ENCODE measurements around the gene NHP2. TPM values are rescaled to one million over a fixed set of nuclear protein-coding genes. Genes with fewer than 3 reads are reported as not detected.

The NHP2 gene
- total RNA-seq, 2 experiments from 2014 or later: 244 TPM

DNA sequence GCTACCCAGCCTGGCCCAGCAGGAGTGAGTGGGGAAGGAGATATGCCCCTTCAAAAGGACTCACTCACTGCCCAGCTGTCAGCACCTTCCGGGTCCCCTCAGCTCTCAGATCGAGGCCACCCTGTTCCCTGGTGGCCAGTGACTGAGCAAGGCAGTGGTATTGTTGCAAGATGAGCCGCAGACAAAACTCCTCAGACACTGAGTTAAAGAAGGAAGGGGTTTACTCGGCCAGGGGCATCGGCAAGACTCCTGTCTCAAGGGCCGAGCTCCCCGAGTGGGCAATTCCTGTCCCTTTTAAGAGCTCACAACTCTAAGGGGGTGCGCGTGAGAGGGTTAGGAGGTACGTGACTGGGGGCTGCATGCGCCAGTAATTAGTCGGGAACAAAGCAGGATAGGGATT lies 50.1 kb downstream of the NHP2 start:
- ChIA-PET CTCF (no interaction called here), POLR2A (no interaction called here)
- ATAC-seq (no peak), DNase-seq (no peak)
- intact Hi-C loops (cut with DNase I, micrococcal nuclease): no loop called here
- Mint-ChIP-seq H3K27ac (no peak overlapping the region), H3K4me1 (peaks cover 8% of the 10 kb centered on the region), H3K27me3 (no peaks in the 10 kb centered on the region), H3K9me3 (ENCODE audit: low read depth) (no peaks in the 10 kb centered on the region), H3K4me3 (no peak overlapping the region), H3K36me3 (ENCODE audit: low read depth) (no peaks in the 10 kb centered on the region)

Other genes with a start within 250 kb of the NHP2 start
- not detected for gene PROP1, start 157.6 kb downstream of the NHP2 start, total RNA-seq
- gene N4BP3, start 40.4 kb downstream of the NHP2 start, total RNA-seq: 1 to 10 TPM; 3.3 to 3.7 TPM
- 10 to 100 TPM; 24.1 to 28.7 TPM for gene RMND5B, start 22.9 kb downstream of the NHP2 start, total RNA-seq
- gene GMCL2, start 33.5 kb upstream of the NHP2 start, total RNA-seq: not detected
- gene HNRNPAB, start 50.6 kb upstream of the NHP2 start, total RNA-seq: 100 to 1,000 TPM; 258 to 336 TPM
- 10 to 100 TPM; 67.2 to 68.4 TPM for gene PHYKPL, start 78.9 kb upstream of the NHP2 start, total RNA-seq

Measured in activated CD4-positive, alpha-beta T cell treated with anti-CD3 and anti-CD28 coated beads for 36 hours (primary cell).